KMS-11 (cell line): ENCODE data around the gene IMMP2L.
A peak's percentile ranks its signal among the peaks of the same experiment; 100 is the strongest.

Experiments used
- H2AFZ ChIP-seq: fragments of 200-600 bp; sonication (generic); 2 replicates; pipeline ENCODE4 v1.6.1; 2016; ENCODE audit warnings: antibody characterized with exemption, mixed run types, low read depth
- H3K27ac ChIP-seq: fragments of 200-600 bp; sonication (generic); 2 replicates; pipeline ENCODE4 v1.6.1; 2016; ENCODE audit warnings: mild to moderate bottlenecking, mixed run types
- H3K27me3 ChIP-seq: fragments of 200-600 bp; sonication (generic); 2 replicates; pipeline ENCODE4 v1.6.1; 2017; ENCODE audit warnings: mild to moderate bottlenecking, low read depth, mixed run types, moderate library complexity; ENCODE audit not compliant: insufficient read depth
- H3K36me3 ChIP-seq: fragments of 200-600 bp; sonication (generic); 2 replicates; pipeline ENCODE4 v1.6.1; 2017; ENCODE audit warnings: mild to moderate bottlenecking, mixed run types; ENCODE audit not compliant: insufficient read depth
- H3K4me1 ChIP-seq: fragments of 200-600 bp; sonication (generic); 2 replicates; pipeline ENCODE4 v1.6.1; 2016; ENCODE audit warnings: mild to moderate bottlenecking, low read depth, mixed run types; ENCODE audit not compliant: poor library complexity, severe bottlenecking
- H3K4me2 ChIP-seq: fragments of 200-600 bp; sonication (generic); 2 replicates; pipeline ENCODE4 v1.7.0; 2016; ENCODE audit warnings: mild to moderate bottlenecking, mixed run types
- H3K4me3 ChIP-seq: fragments of 200-600 bp; sonication (generic); IDR thresholded peaks from 2 replicates; pipeline ENCODE4 v1.6.1; 2017; ENCODE audit warnings: low read depth, low read length, mixed read lengths; ENCODE audit not compliant: insufficient read depth
- H3K79me2 ChIP-seq: fragments of 200-600 bp; sonication (generic); 2 replicates; pipeline ENCODE4 v1.6.1; 2016; ENCODE audit warnings: low read depth, mixed run types; ENCODE audit not compliant: insufficient read depth
- H3K9ac ChIP-seq: fragments of 200-600 bp; sonication (generic); 2 replicates; pipeline ENCODE4 v1.6.1; 2016; ENCODE audit warnings: mild to moderate bottlenecking, mixed run types
- H4K20me1 ChIP-seq: fragments of 200-600 bp; sonication (generic); 2 replicates; pipeline ENCODE4 v1.6.1; 2016; ENCODE audit warnings: mild to moderate bottlenecking, mixed run types; ENCODE audit not compliant: insufficient read depth
- CTCF ChIP-seq: fragments of 200-600 bp; sonication (generic); conservative IDR thresholded peaks from 2 replicates; pipeline ENCODE4 v1.6.1; 2017; ENCODE audit warnings: low read depth, mild to moderate bottlenecking, antibody characterized with exemption, low read length, moderate library complexity, mixed read lengths

IMMP2L gene

GRCh38 chr7:111086532-111086931 lies 475.8 kb downstream of the IMMP2L start:
- H3K4me3 ChIP-seq, result no peak overlapping the region
- no peak overlapping the region for H3K9ac ChIP-seq
- H3K36me3 ChIP-seq, result no peaks in the 10 kb centered on the region
- no peak overlapping the region for H2AFZ ChIP-seq
- no peak overlapping the region for H3K4me2 ChIP-seq
- H4K20me1 ChIP-seq, result no peaks in the 10 kb centered on the region
- H3K27ac ChIP-seq, result no peak overlapping the region
- peaks cover 65% of the 10 kb centered on the region for H3K4me1 ChIP-seq
- H3K79me2 ChIP-seq, result no peaks in the 10 kb centered on the region
- TF ChIP-seq CTCF, result no peak
- no peaks in the 10 kb centered on the region for H3K27me3 ChIP-seq

GRCh38 chr7:111085356-111085755 lies 476.9 kb downstream of the IMMP2L start:
- no peaks in the 10 kb centered on the region for H3K27me3 ChIP-seq
- peak overlapping the region; percentile 54; the same call in 1 of the 2 replicates for H3K4me2 ChIP-seq
- H3K27ac ChIP-seq, result no peak overlapping the region
- H3K4me3 ChIP-seq, result no peak overlapping the region
- H2AFZ ChIP-seq, result no peak overlapping the region
- no peak overlapping the region for H3K9ac ChIP-seq
- no peaks in the 10 kb centered on the region for H4K20me1 ChIP-seq
- peaks cover 65% of the 10 kb centered on the region for H3K4me1 ChIP-seq
- no peaks in the 10 kb centered on the region for H3K36me3 ChIP-seq
- H3K79me2 ChIP-seq, result no peaks in the 10 kb centered on the region
- no peak for TF ChIP-seq CTCF

GRCh38 chr7:111083413-111083812 lies 478.9 kb downstream of the IMMP2L start:
- peaks cover 58% of the 10 kb centered on the region for H3K4me1 ChIP-seq
- no peak overlapping the region for H2AFZ ChIP-seq
- no peaks in the 10 kb centered on the region for H3K79me2 ChIP-seq
- H3K9ac ChIP-seq, result peak overlapping the region; percentile 3; the same call in 1 of the 2 replicates
- peak overlapping the region; percentile 67 for H3K27ac ChIP-seq
- H3K4me2 ChIP-seq, result peak overlapping the region; percentile 54
- no peaks in the 10 kb centered on the region for H4K20me1 ChIP-seq
- TF ChIP-seq CTCF, result no peak
- no peak overlapping the region for H3K4me3 ChIP-seq
- H3K27me3 ChIP-seq, result no peaks in the 10 kb centered on the region
- no peaks in the 10 kb centered on the region for H3K36me3 ChIP-seq

GRCh38 chr7:111082351-111082750 lies 479.9 kb downstream of the IMMP2L start:
- H4K20me1 ChIP-seq, result no peaks in the 10 kb centered on the region
- no peaks in the 10 kb centered on the region for H3K36me3 ChIP-seq
- no peak overlapping the region for H3K4me3 ChIP-seq
- H3K4me2 ChIP-seq, result peak overlapping the region; percentile 54
- peak overlapping the region; percentile 67; the same call in 1 of the 2 replicates for H3K27ac ChIP-seq
- no peaks in the 10 kb centered on the region for H3K79me2 ChIP-seq
- no peak overlapping the region for H3K9ac ChIP-seq
- H2AFZ ChIP-seq, result no peak overlapping the region
- H3K4me1 ChIP-seq, result peaks cover 58% of the 10 kb centered on the region
- no peaks in the 10 kb centered on the region for H3K27me3 ChIP-seq
- no peak for TF ChIP-seq CTCF
